GM18519 (cell line): ENCODE measurements around the gene RABGGTA.

Experiments
- ATAC-seq: cut with Tn5 transposase; IDR thresholded peaks from one replicate; pipeline ENCODE4 v1.9.1; 2021; ENCODE audit warnings: mild to moderate bottlenecking, moderate library complexity; ENCODE audit not compliant: unreplicated experiment, low FRiP score

Gene RABGGTA

DNA sequence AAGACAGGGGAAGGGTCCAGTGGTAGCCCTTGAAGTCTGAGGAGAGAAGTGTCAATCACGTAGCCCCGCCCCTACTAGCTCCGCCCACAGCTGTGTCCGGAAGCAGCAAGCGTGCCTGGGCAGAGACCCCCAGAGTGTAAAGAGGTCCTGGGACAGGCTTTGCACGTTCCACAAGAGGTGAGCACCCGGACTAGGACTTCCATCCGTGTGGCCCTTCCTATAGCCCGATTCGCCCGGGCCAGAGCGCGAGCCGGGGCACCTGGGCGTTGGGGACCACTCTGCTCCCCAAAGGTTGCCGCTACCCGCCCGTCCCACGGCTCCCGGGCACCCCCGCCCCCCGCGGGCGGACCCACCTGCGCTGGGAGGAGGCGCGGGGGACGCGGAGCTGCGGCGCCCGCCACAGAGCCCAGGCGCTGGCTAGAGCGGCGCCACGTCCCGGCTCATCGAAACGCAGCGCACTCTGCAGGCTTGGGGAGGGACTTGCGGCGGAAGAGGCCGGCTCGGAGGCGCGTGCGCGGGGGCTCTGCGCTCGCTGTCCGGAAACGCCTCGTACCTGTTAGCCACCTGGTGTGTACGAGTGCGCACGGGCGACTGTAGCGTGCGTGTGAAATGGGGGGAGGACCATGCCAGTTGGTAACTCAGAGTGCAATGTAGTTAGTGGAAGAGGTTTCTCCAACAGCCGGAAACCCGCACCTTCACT, at the start of gene RABGGTA:
RABGGTA (minus strand) TSS at position 464 of the 700 bp plus-strand sequence. CDS start 482 bp downstream, outside the sequence.
- peak; percentile 78 for ATAC-seq

GRCh38 chr14:24317141-24317928, 45.9 kb upstream of the RABGGTA start:
- ATAC-seq, result no peak

DNA sequence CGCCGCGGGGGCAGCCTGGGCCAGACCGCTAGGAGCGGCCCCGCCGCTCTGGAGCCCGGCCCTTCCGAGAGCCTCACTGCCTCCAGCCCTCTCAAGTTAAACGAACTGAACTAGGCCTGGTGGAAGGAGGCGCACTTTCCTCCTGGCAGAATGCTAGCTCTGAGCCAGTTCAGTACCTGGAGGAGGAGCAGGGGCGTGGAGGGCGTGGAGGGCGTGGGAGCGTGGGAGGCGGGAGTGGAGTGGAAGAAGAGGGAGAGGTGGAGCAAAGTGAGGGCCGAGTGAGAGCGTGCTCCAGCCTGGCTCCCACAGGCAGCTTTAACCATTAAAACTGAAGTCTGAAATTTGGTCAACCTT, 45.2 kb upstream of the RABGGTA start:
- no peak for ATAC-seq

DNA sequence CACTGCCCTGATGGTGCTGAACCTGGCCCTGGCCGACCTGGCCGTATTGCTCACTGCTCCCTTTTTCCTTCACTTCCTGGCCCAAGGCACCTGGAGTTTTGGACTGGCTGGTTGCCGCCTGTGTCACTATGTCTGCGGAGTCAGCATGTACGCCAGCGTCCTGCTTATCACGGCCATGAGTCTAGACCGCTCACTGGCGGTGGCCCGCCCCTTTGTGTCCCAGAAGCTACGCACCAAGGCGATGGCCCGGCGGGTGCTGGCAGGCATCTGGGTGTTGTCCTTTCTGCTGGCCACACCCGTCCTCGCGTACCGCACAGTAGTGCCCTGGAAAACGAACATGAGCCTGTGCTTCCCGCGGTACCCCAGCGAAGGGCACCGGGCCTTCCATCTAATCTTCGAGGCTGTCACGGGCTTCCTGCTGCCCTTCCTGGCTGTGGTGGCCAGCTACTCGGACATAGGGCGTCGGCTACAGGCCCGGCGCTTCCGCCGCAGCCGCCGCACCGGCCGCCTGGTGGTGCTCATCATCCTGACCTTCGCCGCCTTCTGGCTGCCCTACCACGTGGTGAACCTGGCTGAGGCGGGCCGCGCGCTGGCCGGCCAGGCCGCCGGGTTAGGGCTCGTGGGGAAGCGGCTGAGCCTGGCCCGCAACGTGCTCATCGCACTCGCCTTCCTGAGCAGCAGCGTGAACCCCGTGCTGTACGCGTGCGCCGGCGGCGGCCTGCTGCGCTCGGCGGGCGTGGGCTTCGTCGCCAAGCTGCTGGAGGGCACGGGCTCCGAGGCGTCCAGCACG, 44.6 kb upstream of the RABGGTA start:
- no peak for ATAC-seq

GRCh38 chr14:24315243-24315806, 43.9 kb upstream of the RABGGTA start:
- ATAC-seq, result no peak

GRCh38 chr14:24314377-24315193, 43.2 kb upstream of the RABGGTA start:
- no peak for ATAC-seq

DNA sequence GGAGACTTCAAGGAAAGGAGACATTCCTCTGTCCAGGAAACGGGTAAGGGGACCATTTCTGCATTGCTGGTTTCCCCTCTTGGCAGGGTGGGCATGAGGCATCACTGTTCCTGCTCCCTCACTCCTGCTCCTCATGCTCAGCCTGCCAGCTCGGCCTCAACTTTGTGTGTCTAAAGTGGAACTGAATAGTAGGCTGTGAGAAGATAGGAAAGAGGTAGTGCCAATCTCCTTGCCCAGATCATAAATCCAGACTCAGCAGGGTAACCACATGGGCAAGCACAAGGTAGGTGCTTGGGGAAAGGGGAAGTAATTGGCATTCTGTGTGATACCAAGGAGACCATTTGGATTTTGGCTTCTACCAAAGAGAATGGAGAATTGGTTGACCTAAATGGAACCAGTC, 42.5 kb upstream of the RABGGTA start:
- ATAC-seq, result no peak

DNA sequence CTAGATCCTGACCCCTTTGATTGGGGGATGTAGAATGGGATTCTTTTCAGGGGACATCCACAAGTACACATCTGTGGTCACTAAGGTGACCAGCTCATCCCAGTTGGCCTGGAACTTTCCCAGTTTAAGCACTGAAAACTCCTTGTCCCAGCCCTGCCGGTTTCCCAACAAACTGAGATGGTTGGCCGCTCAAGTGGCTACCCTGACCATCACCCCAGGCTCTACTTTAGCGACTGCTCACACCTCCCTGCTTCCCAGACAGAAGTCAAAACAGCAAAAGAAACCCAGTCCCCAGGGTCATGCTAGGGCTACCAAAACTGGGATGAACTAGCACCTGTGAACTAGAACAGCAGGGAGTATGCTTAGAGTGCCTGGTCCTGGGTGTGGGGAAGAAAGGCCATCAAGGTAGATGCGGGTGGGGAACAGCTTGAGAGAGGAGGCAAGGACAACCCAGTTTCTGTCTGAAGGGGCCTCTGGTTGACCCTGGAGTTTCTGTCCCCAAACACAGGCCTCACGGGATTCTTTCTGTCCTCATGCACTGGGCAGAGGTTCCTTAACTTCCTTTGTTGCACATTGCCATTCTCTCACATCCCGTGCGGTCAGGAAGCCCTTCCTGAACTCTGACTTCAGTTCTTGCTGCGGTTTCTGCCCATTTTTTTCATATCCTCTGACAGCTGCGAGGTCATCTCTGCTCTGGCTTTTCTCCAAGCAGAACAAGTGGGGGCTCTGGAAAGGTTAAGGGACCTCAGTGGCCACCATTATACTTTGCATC, 41.5 kb upstream of the RABGGTA start:
- no peak for ATAC-seq

DNA sequence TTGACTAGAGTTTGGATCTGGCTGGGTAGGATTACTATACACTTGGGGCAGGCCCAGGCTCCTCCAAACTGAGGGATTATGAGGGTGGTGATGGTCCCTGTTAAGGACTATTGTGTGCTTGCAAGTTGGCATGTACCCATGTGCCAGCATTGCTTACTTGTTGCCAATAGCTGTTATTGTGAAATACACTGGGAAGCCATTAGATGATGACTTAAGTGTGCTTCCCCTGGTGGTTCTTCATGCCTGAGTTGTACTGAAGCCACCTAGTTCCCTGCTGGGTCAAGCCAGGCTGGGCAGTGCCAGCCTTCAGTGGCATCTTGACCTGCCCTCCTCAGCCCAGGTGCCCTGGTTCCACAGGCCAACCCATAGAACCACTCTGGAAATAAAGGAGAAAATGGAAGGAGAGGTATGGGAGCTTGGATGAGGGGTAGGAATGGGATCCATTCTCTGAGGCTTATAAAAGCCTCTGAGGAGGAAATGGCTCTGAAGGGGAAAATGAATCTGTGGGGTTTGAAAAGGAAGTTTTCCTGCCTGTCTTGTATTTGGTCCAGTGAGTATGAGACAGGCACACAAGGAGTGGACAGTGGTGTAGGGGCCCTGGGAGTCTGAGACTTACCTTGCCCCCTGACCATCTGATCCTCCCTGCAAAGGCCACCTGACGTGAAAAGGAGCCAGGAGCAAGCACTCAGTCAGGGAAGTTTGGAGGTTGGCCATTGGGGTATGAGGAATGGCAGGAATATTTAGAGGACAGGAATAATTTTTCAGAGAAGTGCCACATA, 40.6 kb upstream of the RABGGTA start:
- ATAC-seq, result no peak

DNA sequence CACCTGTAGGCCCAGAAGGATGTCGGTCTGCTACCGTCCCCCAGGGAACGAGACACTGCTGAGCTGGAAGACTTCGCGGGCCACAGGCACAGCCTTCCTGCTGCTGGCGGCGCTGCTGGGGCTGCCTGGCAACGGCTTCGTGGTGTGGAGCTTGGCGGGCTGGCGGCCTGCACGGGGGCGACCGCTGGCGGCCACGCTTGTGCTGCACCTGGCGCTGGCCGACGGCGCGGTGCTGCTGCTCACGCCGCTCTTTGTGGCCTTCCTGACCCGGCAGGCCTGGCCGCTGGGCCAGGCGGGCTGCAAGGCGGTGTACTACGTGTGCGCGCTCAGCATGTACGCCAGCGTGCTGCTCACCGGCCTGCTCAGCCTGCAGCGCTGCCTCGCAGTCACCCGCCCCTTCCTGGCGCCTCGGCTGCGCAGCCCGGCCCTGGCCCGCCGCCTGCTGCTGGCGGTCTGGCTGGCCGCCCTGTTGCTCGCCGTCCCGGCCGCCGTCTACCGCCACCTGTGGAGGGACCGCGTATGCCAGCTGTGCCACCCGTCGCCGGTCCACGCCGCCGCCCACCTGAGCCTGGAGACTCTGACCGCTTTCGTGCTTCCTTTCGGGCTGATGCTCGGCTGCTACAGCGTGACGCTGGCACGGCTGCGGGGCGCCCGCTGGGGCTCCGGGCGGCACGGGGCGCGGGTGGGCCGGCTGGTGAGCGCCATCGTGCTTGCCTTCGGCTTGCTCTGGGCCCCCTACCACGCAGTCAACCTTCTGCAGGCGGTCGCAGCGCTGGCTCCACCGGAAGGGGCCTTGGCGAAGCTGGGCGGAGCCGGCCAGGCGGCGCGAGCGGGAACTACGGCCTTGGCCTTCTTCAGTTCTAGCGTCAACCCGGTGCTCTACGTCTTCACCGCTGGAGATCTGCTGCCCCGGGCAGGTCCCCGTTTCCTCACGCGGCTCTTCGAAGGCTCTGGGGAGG, 39.5 kb upstream of the RABGGTA start, which contains the start of gene LTB4R:
LTB4R (plus strand) TSS at position 857 of the 959 bp plus-strand sequence. CDS start 4,150 bp downstream, outside the sequence.
- peak; percentile 39 for ATAC-seq

DNA sequence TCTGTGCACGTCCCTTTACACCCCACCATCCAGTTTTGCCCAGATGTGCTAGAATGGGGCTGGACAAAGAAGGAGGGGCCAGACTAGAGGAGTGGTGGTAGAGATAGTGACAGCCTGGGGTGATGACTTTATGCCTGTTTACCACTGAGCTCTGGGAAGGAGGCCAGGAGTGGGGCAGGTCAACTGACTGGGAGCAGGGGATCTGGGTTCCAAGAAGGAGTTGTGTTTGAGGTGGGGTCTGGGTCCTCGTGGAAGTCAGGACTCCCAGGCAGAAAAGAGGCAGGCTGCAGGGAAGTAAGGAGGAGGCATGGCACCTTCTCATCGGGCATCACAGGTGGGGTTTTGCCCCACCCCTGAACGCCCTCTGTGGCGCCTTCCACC, 38.9 kb upstream of the RABGGTA start:
- no peak for ATAC-seq

- ATAC-seq, result no peak
These were observed 38.3 kb upstream of the RABGGTA start, which contains the start of gene LTB4R2 for GRCh38 chr14:24309538-24310264. Gene LTB4R2 (plus strand): TSS chr14:24310140. CDS start chr14:24310665, 525 bp downstream.

GRCh38 chr14:24308342-24309124, 37.1 kb upstream of the RABGGTA start:
- ATAC-seq, result no peak

DNA sequence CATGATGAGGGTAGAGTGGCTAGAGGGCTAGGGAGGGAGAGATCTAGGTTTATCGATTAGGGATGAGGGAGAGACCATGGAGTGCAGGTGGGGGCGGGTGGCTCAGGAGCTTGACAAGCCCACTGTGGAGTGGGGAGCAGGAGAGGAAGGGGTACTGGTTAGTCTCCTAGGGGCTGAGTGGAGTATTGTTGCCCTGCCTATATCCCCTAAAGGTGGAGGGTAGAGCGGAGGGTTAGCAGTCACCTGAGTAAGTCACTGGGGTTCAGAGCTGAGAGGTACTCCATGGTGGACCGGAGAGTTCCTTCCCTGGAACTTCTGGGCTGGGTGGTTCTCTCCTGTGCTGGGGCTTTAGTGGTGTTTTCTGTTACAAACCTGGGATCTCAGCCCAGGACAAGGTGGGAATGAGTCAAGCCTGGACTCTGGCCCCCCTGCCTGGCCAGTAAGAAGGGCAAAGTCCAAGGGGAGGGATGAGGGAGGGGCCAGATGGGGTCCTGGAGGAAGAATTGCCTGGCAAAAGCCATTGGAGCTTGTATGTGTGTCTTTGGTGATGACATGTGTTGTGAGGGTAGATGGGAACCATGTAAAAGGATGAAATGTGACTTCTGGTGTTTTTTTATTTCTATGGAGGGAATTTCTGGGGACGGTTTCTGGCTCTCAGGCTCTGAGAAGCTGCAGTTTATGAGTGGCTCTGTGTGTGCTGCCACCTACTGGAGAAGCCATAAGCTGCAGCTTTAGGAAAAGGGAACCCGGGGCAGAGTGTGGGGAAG, 36.4 kb upstream of the RABGGTA start, which contains the start of gene CIDEB:
CIDEB (minus strand) TSS at position 403 of the 767 bp plus-strand sequence; CDS start at position 284, 119 bp downstream.
- ATAC-seq, result no peak

- no peak for ATAC-seq
These were observed 35.8 kb upstream of the RABGGTA start for GRCh38 chr14:24307156-24307574.
